Fibroblast of lung (primary cell): ENCODE results near the gene FTO.

Experiments
- CTCF ChIP-seq, 2 donors: IDR thresholded peaks in 1 of 2; conservative IDR thresholded peaks in 1 of 2; 1 replicate in 1 of 2; 2 replicates in 1 of 2; pipeline ENCODE4 v1.5.1; 2011 to 2012; ENCODE audit warnings: low read length in 2 of 2, control low read depth in 1 of 2, inconsistent platforms in 1 of 2, low read depth in 1 of 2, mild to moderate bottlenecking in 1 of 2
- EZH2 ChIP-seq: IDR thresholded peaks from 2 replicates; pipeline ENCODE4 v1.5.1; 2012; ENCODE audit warnings: low read length, control low read depth, mild to moderate bottlenecking; ENCODE audit errors: missing control alignments

DNA sequence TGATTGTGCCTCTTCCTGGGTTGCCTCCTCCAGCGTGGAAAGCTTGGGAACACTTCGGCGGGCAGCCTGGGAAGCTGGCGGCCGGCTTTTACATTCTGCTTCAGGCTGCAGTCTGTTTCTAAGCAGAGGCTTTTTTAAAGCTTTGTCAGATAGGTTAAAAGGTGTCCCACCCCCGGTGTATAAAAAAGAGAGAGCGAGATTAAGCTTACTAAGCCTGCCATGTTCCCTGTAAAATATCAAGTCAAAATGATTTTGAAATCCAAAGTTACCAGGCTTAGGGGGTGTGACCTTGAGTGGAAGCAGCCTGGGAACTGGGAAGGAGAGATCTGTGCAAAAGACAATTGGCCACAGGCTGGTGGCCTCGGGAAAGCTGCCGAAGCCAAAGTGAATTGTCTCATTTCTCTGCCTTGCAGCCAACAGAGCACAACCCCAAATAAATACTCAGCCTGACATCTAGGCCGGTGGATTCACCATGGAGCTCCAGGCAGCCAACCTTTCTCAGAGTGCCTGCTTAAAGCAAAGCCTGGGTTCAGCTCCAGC, 254.5 kb downstream of the FTO start:
- TF ChIP-seq CTCF (conservative IDR thresholded peaks at IDR 0.05 in 1 of 2, IDR thresholded peaks at IDR 0.05 in 1 of 2; ENCODE audit: low read depth in 1 of 2, low read length in 2 of 2): no peak
- TF ChIP-seq EZH2: no peak
